Measurements from ENCODE around the gene P2RY2.
A peak's percentile ranks its signal among the peaks of the same experiment; 100 is the strongest.

P2RY2 gene

GRCh38 chr11:73242251-73243092 lies 24.4 kb downstream of the P2RY2 start:
- no peak overlapping the region for H3K4me3 ChIP-seq (ENCODE audit: low read depth, low read length)
- peak; percentile 86 for DNase-seq (ENCODE audit: low read depth)
- TF ChIP-seq CTCF (IDR thresholded peaks at IDR 0.05; ENCODE audit: insufficient read depth, low read depth, low read length, missing control alignments) = peak; percentile 97

- H3K4me3 ChIP-seq (ENCODE audit: low read depth, low read length) = no peak overlapping the region
- no peak for DNase-seq (ENCODE audit: low read depth)
- TF ChIP-seq CTCF (IDR thresholded peaks at IDR 0.05; ENCODE audit: insufficient read depth, low read depth, low read length, missing control alignments) = no peak
Observed at GRCh38 chr11:73243093-73243485, 25.0 kb downstream of the P2RY2 start.

- no peak for DNase-seq (ENCODE audit: low read depth)
- H3K4me3 ChIP-seq (ENCODE audit: low read depth, low read length) = no peak overlapping the region
- no peak for TF ChIP-seq CTCF (IDR thresholded peaks at IDR 0.05; ENCODE audit: insufficient read depth, low read depth, low read length, missing control alignments)
Observed at GRCh38 chr11:73244589-73245240, 26.6 kb downstream of the P2RY2 start.

- no peak overlapping the region for H3K4me3 ChIP-seq (ENCODE audit: low read depth, low read length)
- TF ChIP-seq CTCF (IDR thresholded peaks at IDR 0.05; ENCODE audit: insufficient read depth, low read depth, low read length, missing control alignments) = no peak
- no peak for DNase-seq (ENCODE audit: low read depth)
Observed at GRCh38 chr11:73245461-73245860, 27.4 kb downstream of the P2RY2 start.

DNA sequence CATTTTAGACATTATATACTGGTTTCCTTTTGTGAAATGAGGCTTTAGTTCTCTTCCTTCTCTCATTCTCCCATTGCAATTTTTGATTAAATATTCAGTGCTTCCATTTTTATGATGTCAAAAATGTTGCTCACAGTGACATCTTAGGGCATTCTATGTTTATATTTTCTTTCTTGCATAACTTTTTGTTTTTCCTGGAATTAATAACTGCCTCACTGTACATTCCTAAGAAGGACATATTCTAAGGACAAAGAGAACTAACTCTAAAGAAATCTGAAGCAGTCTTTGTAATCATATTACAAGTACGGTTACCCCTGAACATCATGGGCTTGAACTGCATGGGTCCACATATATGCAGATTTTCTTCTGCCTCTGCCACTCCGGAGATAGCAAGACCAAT lies 28.2 kb downstream of the P2RY2 start:
- DNase-seq (ENCODE audit: low read depth) = no peak
- no peak overlapping the region for H3K4me3 ChIP-seq (ENCODE audit: low read depth, low read length)
- TF ChIP-seq CTCF (IDR thresholded peaks at IDR 0.05; ENCODE audit: insufficient read depth, low read depth, low read length, missing control alignments) = no peak

DNA sequence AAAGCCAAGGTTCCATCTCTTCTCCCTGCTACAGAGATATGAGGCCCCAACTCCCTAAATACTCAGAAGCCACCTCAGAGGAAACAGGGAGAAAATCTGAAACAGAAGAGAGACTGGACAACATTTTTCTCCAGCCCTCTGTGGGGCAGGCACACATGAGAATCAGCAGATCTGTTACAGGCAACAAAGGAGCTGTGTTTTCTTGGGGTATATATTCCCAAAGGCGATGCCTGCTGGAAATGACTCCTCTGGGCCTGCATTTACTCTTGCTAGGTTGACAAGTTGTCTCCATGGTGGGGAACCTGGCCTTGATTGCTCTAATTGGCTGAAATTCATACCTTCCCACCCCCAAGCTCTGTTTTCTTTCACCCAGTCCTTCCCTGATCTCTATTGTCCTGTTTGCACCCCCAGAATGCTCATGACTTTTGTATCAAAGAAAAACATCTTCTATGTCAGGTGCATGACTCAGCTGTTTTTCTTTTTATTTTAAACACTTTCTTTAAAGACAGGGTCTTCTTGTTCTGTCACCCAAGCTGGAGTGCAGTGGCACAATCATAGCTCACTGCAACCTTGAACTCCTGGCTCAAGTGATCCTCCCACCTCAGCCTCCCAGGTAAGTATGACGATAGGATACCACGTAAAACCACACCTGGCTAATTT lies 30.6 kb downstream of the P2RY2 start:
- no peak for TF ChIP-seq CTCF (IDR thresholded peaks at IDR 0.05; ENCODE audit: insufficient read depth, low read depth, low read length, missing control alignments)
- H3K4me3 ChIP-seq (ENCODE audit: low read depth, low read length) = no peak overlapping the region
- no peak for DNase-seq (ENCODE audit: low read depth)

Measured in GM12865 (cell line).